GM19238 (cell line): ENCODE results near the gene CTRB2.

Experiments
- DNase-seq: peaks from one replicate; pipeline ENCODE4 v3.0.0; 2011; ENCODE audit warnings: low spot score; ENCODE audit not compliant: insufficient read length

CTRB2 gene

DNA sequence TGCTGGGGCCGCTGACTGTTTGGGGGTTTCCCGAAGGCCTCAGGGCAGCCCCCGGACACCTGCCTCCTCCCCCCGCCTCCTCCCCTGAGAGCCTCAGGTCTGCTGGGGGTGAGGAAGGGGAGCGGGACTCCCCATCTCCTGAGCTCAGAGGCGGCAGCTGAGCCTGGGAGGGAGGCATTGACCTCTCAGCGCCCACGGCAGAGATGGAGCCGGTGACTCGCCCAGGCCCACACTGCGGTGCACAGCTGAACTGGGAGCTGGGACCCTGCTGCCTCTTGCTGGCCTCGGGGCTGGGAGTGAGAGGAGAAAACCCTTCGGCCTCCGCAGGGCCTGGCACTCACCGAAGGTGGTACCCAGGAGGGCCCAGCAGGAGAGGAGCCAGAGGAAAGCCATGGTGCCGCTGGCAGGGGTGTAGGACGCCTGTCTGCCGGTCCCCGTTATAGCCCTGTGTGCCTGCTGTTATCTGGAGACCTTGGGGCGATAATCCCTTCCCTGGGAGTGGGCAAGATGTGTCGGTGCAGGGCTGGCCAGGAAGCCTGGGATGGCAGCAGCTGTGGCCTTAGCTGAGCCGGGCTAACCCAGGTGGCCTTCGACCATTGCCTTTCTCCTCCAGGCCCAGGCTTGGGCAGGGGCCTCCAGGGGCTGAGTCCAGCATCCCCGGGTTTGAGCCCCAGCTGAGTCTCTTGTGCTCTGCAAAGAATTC lies at the start of gene CTRB2:
TSS of gene CTRB2 (minus strand) at position 413 of the 703 bp plus-strand sequence. CDS start at position 393, 20 bp downstream.
- DNase-seq: no peak

DNA sequence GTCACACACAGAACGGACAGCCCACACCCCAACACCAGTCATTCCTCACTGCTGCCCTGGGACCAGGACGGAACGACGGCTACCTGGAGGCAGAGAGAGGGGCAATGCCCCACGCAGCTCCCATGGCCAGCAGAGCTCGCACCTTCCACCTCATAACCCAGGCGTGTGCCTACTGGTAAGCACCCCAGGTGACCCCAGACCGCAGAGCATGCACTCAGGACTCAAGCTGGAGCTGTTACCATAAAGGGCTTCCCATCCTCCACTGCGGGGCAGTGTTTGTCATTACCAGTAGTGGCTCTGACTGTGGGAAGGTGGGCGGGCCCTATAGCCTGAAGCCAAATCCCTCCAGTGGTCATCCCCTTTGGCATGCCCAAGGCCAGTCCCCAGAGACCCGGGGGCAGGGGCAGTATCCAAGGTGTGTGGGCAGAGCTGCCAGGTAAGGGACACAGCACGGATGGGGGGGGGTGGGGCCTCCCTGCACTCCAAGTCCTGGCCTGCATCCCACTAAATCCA lies 49.2 kb upstream of the CTRB2 start:
- DNase-seq: no peak

DNA sequence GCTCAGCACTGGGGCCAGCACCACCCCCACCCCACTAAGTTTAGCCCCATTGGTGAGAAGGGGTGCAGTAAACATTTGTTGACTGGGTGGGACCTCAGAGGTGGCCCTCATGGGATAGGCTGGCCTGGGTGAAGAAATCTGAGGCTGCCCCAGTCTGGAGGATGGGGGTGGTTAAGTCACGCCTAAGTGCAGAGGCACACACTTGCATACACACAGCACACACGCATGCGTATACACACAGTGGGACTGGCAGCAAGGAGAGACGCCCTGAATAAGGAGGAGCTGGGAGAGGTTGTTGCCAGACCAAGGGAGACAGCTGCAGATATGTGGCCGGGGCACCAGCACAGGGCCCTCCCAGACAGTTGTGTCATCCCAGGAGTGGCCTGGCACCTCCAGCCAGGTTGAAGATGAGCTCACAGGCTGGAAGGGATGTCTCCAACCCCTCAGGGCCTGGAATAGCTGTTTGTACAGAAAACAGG lies 47.4 kb upstream of the CTRB2 start:
- no peak for DNase-seq

- DNase-seq: no peak
Measured at GRCh38 chr16:75252946-75253911, 46.3 kb upstream of the CTRB2 start.

GRCh38 chr16:75252049-75252864 lies 45.3 kb upstream of the CTRB2 start:
- DNase-seq: no peak

DNA sequence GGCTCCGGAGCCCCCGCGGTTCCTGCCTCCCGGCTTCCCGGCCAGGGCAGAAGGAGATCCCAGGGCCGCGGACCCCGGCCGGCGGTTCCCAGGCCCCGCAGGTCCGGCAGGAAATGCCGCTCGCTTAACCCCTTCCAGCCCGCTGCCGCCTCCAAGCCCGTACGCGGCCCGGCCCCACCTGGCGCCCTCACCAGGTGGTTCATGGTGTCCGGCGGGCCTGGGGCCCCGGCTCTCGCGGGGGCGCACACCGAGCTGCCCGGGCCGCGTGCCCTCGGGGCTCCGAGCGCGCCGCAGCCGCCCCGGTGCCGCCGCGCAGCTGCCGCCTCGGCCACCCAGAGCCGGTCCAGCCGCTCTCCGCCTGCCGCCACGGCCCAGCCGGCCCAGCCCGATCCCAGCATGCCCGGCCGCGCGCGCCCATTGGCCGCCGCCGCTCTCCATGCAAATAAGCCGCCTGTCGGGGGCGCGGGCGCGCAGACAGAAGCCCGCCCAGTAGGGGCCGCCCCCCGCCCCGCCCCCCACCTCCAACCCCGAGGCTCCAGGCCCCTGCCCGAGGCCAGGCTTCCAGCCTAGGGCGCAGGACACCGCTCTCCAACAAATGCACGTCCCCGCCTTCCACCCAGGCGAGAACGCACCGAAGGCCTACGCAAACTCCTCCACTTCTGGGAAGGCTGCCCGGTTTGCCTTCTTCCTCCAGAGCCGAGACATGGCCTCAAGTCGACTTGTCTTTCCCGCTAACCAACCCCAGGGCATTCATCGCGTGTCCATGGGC lies 44.5 kb upstream of the CTRB2 start, which contains the start of gene BCAR1:
TSS of gene BCAR1 (minus strand) at position 345 of the 769 bp plus-strand sequence. CDS start at position 203, 142 bp downstream.
- DNase-seq: peak; percentile 92

- peak; percentile 80 for DNase-seq
Measured at GRCh38 chr16:75250809-75251279, 43.9 kb upstream of the CTRB2 start.

GRCh38 chr16:75250089-75250808 lies 43.3 kb upstream of the CTRB2 start:
- no peak for DNase-seq

DNA sequence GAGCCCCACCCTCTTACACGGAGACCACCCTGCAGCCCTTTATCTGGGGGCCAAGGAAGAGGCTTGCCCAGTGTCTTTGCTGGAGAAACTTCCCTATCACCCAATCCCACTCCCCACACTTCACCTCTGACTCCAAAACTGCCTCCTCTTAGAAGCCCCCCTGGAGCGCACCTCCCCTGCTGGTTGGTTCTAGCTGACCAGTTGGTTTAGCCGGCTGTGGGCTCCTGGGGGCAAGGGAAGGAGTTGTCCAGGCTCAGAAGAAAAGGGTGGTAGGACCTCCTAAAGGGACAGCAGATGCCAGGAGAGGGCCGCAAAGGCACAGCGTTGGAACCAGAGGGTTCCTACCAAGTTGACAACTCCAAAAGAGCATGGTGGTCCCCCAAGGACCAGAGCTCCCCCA lies 42.5 kb upstream of the CTRB2 start:
- no peak for DNase-seq

- no peak for DNase-seq
Measured at GRCh38 chr16:75248536-75249380, 41.8 kb upstream of the CTRB2 start.

GRCh38 chr16:75248142-75248535 lies 41.2 kb upstream of the CTRB2 start:
- DNase-seq: no peak

GRCh38 chr16:75247249-75247648 lies 40.3 kb upstream of the CTRB2 start:
- DNase-seq: no peak

- DNase-seq: no peak
Measured at GRCh38 chr16:75246504-75247205, 39.7 kb upstream of the CTRB2 start.

DNA sequence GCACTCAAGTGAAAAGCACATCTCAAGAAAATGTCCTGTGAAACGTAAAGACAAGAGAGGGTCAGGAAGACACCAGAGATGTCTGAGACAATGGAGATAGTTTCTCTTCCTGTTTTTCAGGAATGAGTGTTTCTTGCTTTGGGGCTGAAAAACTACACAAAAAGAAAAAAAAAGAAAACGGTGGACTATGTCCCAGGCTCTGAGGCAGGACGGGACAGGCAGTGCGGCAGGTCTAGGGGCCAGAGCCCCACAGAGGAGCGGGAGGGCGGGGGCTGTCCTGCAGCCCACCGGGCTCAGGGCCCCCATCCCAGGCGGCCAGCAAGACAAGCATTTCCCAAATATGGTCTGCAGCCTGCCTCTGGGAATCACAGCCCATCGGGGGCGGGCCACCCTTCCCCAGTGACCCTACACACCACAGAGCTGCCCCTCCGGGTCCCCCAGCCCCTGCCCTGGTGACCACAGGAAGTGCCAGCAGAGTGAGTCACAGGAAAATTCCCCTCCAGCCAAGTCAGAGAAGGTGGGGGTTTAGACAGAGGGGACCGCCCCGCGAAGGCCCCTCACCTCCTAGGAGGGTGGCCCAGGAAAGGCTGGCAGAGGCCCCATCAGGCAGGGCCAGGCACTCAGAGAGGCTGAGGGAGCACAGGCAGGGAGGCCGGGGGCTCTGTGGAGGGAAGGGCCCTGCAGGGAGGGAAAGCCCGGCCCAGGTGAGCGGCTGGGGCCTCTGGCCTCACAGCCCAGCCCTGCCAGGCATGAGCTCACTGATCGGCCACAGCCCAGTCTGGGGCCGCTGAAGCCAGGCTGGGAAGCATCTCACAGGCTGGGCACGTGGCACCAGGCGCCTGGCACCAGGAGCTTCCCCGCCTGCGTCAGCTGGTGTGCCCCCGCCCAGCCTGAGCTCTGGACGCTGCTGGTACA lies 38.1 kb upstream of the CTRB2 start:
- DNase-seq: no peak

GRCh38 chr16:75244225-75244809 lies 37.4 kb upstream of the CTRB2 start:
- DNase-seq: no peak

GRCh38 chr16:75243667-75244224 lies 36.8 kb upstream of the CTRB2 start:
- no peak for DNase-seq
